Calu3 (cell line): ENCODE results near the gene ALDH4A1. TPM values are rescaled to one million over a fixed set of nuclear protein-coding genes. Genes with fewer than 3 reads are reported as not detected.

Source experiments
- BruUV-seq: library from RNA; stranded (reverse); fragments of 400-500 nt; replicated peaks from 2 replicates; lab custom pipeline; 2021; lab: Mats Ljungman, UMichigan
- CTCF ChIA-PET: fragments of 300-600 bp; sonication (Branson Sonifier 250); formaldehyde crosslinking; loops from one replicate; lab custom pipeline; 2022; ENCODE audit warnings: antibody characterized with exemption; lab: Charles Lee
- DNase-seq: peaks from one replicate; pipeline ENCODE4 v3.0.0; 2022
- H3K27ac Mint-ChIP-seq: one replicate; pipeline ENCODE4 v1.8.0; 2022; ENCODE audit warnings: mixed read lengths; ENCODE audit not compliant: unreplicated experiment
- H3K27me3 Mint-ChIP-seq: one replicate; pipeline ENCODE4 v1.8.0; 2022; ENCODE audit warnings: mixed read lengths; ENCODE audit not compliant: unreplicated experiment
- H3K36me3 Mint-ChIP-seq: one replicate; pipeline ENCODE4 v1.8.0; 2022; ENCODE audit warnings: mild to moderate bottlenecking, moderate library complexity, mixed read lengths; ENCODE audit not compliant: insufficient read depth, unreplicated experiment
- H3K4me1 Mint-ChIP-seq: one replicate; pipeline ENCODE4 v1.8.0; 2022; ENCODE audit warnings: mild to moderate bottlenecking, low read depth, mixed read lengths; ENCODE audit not compliant: unreplicated experiment
- H3K4me3 Mint-ChIP-seq: one replicate; pipeline ENCODE4 v1.8.0; 2022; ENCODE audit warnings: mild to moderate bottlenecking, low read depth, moderate library complexity, mixed read lengths; ENCODE audit not compliant: unreplicated experiment
- H3K9me3 Mint-ChIP-seq: one replicate; pipeline ENCODE4 v1.8.0; 2022; ENCODE audit warnings: low read depth, mixed read lengths; ENCODE audit not compliant: unreplicated experiment
- intact Hi-C: fragments of 100-400 bp; cut with micrococcal nuclease; formaldehyde crosslinking; loops from one replicate; pipeline ENCODE4 v1.10.0; 2022; ENCODE audit not compliant: unreplicated experiment
- total RNA-seq: library from RNA; stranded (reverse); gene quantifications from 2 replicates; pipeline ENCODE4 v1.2.3, GENCODE V29; 2022
- TF ChIP-seq, protein P1 (sequence below): fragments of 200-600 bp; IDR thresholded peaks from one replicate; pipeline ENCODE4 v1.8.0; 2022; ENCODE audit warnings: antibody characterized with exemption; ENCODE audit not compliant: unreplicated experiment

Gene ALDH4A1
- total RNA-seq, 1 experiment from 2014 or later = 10.7 TPM

- Mint-ChIP-seq H3K4me1 (no peaks in the 10 kb centered on the region), H3K27me3 (peaks cover 20% of the 10 kb centered on the region), H3K36me3 (no peaks in the 10 kb centered on the region), H3K4me3 (no peak overlapping the region), H3K27ac (no peak overlapping the region), H3K9me3 (no peaks in the 10 kb centered on the region)
- intact Hi-C loops = no loop called here
- CTCF ChIA-PET = no interaction called here
- BruUV-seq = no TSS peak
- TF ChIP-seq, protein P1, sequence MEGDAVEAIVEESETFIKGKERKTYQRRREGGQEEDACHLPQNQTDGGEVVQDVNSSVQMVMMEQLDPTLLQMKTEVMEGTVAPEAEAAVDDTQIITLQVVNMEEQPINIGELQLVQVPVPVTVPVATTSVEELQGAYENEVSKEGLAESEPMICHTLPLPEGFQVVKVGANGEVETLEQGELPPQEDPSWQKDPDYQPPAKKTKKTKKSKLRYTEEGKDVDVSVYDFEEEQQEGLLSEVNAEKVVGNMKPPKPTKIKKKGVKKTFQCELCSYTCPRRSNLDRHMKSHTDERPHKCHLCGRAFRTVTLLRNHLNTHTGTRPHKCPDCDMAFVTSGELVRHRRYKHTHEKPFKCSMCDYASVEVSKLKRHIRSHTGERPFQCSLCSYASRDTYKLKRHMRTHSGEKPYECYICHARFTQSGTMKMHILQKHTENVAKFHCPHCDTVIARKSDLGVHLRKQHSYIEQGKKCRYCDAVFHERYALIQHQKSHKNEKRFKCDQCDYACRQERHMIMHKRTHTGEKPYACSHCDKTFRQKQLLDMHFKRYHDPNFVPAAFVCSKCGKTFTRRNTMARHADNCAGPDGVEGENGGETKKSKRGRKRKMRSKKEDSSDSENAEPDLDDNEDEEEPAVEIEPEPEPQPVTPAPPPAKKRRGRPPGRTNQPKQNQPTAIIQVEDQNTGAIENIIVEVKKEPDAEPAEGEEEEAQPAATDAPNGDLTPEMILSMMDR = no peak
- DNase-seq = no peak
Observed at GRCh38 chr1:18831656-18832055, 70.7 kb downstream of the ALDH4A1 start.

- no peaks in the 10 kb centered on the region for H3K4me1 Mint-ChIP-seq
- BruUV-seq = no TSS peak
- peaks cover 3% of the 10 kb centered on the region for H3K9me3 Mint-ChIP-seq
- intact Hi-C loops = no loop called here
- no peak overlapping the region for H3K27ac Mint-ChIP-seq
- peaks cover 31% of the 10 kb centered on the region for H3K27me3 Mint-ChIP-seq
- no peaks in the 10 kb centered on the region for H3K36me3 Mint-ChIP-seq
- CTCF ChIA-PET = no interaction called here
- no peak for DNase-seq
- TF ChIP-seq, protein P1 = no peak
- no peak overlapping the region for H3K4me3 Mint-ChIP-seq
Observed at GRCh38 chr1:18830596-18830995, 71.8 kb downstream of the ALDH4A1 start.

DNA sequence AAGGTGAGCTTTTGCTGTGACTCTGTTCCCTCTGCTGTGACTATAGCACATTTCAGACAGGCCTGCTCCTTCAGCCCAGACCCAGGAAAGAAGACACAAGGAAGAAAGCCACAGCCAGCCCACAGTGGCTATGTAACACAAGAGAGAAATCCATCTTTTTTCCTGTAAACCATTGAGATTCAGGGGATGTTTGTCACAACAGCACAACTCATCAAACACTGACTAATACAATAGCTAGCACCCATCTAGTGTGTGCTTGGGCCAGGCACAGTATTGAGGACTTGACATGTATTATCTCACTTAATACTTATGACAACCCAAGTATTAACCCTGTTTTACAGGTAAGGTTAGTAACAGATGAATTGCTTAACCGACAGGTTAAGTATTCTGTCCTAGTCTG lies 72.7 kb downstream of the ALDH4A1 start:
- CTCF ChIA-PET = no interaction called here

GRCh38 chr1:18828224-18828623 lies 74.1 kb downstream of the ALDH4A1 start:
- intact Hi-C loops = no loop called here

More for the DNA sequence above, 72.7 kb downstream of the ALDH4A1 start:
- no peaks in the 10 kb centered on the region for H3K36me3 Mint-ChIP-seq
- no TSS peak for BruUV-seq
- peaks cover 3% of the 10 kb centered on the region for H3K9me3 Mint-ChIP-seq
- H3K27ac Mint-ChIP-seq = no peak overlapping the region
- no peak for DNase-seq
- H3K4me3 Mint-ChIP-seq = no peak overlapping the region
- intact Hi-C loops = no loop called here
- no peaks in the 10 kb centered on the region for H3K4me1 Mint-ChIP-seq
- TF ChIP-seq, protein P1 = no peak
- peaks cover 40% of the 10 kb centered on the region for H3K27me3 Mint-ChIP-seq

More at GRCh38 chr1:18828224-18828623, 74.1 kb downstream of the ALDH4A1 start:
- H3K4me3 Mint-ChIP-seq = no peak overlapping the region
- H3K36me3 Mint-ChIP-seq = no peaks in the 10 kb centered on the region
- peaks cover 54% of the 10 kb centered on the region for H3K27me3 Mint-ChIP-seq
- no peak for DNase-seq
- H3K27ac Mint-ChIP-seq = no peak overlapping the region
- H3K4me1 Mint-ChIP-seq = no peaks in the 10 kb centered on the region
- peaks cover 3% of the 10 kb centered on the region for H3K9me3 Mint-ChIP-seq
- BruUV-seq = no TSS peak
- TF ChIP-seq, protein P1 = no peak
- CTCF ChIA-PET = no interaction called here
